Erythroblast (primary cell): ENCODE measurements around the gene PTPRM.

Experiments used
- GATA1 ChIP-seq: IDR thresholded peaks from 2 replicates; pipeline ENCODE4 v1.6.1; 2011; ENCODE audit warnings: low read depth, mild to moderate bottlenecking, control low read depth, low read length, moderate library complexity
- POLR2A ChIP-seq: IDR thresholded peaks from 2 replicates; pipeline ENCODE4 v1.6.1; 2011; ENCODE audit warnings: mild to moderate bottlenecking, low read length

- TF ChIP-seq POLR2A (no peak), GATA1 (no peak)
These were observed 194.1 kb downstream of the PTPRM start for GRCh38 chr18:7760967-7761948.
